ENCODE results near the gene CPEB4.

The CPEB4 gene

DNA sequence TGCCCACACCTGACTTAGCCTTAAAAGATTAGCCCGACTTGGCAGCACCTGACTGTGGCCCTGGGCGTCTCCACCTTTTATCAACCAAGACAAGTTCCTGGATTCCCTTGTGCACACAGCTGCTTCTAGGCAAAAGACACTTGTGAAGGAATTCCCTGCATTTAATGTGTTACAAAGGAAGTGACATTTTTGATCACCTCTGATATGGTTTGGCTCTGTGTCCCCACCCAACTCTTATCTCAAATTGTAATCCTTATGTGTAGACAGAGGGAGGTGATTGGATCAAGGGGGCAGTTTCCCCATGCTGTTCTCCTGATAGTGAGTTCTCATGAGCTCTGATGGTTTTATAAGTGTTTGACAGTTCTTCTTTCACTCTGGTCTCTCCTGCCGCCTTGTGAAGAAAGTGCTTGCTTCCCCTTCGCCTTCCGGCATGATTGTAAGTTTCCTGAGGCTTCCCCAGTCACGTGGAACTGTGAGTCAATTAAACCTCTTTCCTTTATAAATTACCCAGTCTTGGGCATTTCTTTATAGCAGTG, 2.6 kb upstream of the CPEB4 start:
- DNase-seq: no peak

DNA sequence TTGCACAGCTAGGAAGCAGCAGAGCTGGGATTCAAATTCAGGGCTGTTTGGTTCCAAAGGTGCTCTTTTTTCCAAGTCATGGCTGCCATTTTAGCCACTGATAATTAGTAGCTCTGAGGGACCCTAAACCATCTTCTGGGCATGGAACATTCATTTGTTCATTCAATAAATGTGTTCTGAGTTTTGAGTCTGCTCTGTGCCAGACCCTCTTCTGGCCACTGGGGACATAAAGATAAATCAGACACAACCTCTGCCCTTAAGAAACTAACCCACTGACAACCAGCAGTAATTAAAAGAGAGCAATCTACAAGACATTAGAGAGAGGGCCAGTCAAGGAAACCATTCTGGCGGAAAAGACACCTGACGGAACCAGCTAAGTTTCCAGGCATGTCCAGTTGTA, 2.0 kb upstream of the CPEB4 start:
- no peak for DNase-seq

DNA sequence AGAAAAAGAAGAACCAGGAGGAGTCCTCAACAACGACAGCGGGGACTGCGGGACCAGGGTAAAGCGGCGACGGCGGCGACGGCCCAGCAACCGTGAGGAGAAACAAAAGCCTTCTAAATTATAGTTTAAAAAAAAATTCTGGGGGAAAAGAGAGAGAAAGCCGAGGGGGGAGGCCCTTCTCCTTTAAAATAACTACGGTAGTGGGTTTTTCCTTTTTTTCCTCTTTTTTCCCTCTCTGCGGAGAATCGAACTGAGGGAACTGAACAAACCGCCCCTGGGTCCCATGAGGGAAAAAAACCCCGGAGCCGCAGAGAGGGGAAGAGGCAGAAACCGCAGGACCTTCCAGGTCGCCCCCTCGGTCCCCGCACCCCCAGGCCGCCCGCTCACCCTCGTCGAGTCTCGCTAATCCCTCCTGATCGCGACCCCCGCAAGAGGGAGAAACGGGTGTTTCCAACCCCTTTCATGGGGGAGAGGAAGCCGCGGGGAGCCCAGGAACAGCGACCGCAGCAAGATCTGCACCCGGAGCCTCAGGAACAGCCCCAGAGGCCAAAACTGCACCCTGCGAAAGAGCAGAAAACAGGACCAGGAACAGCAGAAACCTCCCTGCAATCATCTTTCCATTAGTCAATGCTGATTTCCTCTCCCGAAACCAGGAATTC, 453 bp downstream of the CPEB4 start:
- peak; percentile 62 for DNase-seq

DNA sequence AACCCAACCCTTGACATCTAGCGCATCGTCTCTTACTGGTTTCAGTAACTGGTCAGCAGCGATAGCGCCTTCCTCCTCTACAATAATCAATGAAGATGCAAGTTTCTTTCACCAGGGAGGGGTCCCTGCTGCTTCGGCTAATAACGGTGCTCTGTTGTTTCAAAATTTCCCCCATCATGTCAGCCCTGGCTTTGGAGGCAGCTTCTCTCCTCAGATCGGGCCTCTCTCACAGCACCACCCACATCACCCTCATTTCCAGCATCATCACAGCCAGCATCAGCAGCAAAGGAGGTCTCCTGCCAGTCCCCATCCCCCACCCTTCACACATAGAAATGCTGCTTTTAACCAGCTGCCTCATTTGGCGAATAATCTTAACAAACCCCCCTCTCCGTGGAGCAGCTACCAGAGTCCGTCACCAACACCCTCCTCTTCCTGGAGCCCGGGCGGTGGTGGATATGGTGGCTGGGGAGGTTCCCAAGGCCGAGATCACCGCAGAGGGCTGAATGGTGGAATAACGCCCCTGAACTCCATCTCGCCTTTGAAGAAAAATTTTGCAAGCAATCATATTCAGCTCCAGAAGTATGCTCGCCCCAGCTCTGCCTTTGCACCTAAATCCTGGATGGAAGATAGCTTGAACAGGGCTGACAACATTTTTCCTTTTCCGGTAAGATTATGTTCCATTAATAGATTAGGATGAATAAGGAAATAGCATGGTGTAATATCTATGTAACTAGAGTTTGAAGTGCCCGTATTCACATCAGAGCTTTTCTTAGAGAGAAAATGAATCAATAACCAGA, 2.2 kb downstream of the CPEB4 start:
- peak; percentile 69 for DNase-seq

DNA sequence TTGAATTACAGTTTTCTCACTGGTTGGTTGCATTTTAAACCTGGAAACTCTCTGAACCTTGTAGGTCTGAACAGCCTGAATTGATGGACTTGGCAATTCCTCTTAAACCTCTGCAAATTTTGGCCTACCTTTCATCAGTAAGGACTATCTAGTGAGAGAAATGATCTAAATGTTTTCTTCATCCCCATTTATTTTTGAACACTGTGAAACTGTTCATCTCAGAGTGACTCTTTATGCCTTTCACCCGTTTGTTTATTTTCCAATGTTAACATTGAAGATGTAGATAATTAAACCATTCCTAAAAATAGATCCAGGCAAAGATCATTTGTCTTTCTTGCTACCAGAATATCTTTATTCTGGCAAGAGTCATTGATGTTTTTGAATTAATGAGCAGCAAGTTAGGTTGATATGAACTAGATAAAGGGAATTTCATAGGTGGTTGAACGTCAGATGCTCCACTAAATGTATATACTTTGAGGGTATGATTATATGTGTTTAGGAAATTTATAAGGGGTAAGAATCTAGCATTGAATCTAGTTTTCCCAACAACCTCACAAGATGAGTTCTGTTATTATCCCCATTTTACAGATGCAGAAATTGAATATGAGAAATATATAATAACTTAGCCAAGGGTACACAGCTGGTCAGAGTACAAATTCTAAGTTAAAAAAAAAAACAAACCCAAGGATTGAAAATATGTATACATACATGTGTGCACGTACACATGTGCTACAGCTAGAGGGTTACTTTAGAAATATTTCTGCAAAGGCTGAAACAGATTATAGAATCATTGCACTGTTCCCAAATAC, 3.4 kb downstream of the CPEB4 start:
- peak; percentile 20 for DNase-seq

DNA sequence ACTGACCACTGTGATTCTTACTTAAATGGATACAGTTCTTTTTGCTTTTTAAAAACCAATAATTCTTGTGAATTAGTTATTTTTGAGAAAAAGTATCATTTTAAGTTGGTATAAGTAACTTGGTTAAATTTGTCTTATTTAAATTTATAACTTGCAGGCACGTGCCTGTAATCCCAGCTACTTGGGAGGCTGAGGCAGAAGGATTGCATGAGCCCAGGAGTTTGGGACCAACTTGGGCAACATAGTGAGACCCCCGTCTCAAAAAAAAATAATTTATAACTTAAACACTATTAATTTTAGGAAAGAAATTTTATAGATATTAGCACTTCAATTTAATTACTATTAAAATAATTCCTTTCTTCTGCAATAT, 5.0 kb downstream of the CPEB4 start:
- no peak for DNase-seq

DNA sequence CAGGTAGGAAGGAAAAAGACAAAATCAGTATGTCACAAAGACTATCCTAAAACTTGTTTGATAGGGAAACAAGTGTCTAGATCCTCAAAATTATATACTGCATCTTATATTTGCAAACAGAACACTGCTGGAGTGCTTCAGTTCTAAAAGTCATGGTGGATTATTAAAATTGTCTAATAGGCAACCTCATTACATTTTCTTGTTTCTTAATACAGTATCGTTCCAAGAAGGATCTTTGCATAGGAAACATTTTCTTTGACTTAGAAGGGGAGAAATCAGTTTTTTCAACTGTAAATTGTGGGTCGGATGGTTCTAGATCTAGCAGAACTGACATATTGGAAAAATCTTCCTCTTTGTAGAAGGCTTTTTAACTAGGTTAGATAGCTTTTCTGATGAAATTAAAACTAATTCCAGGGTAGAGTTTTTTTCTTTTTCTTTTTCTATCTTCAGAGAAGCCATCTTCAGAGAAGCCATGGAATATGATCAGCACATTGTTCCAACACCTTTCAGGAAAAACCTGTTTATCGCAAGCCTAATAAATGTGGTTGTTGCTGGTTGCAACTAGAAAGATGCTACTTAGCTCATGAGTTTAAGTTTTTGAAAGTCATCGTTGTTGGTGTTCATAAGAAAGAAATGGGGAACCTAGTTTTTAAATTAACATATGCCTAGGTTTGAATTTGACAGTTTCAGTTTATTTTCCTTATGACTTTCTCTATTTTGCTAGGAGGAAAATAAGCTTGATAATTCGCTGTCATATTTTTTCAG, 7.4 kb downstream of the CPEB4 start:
- no peak for DNase-seq

DNA sequence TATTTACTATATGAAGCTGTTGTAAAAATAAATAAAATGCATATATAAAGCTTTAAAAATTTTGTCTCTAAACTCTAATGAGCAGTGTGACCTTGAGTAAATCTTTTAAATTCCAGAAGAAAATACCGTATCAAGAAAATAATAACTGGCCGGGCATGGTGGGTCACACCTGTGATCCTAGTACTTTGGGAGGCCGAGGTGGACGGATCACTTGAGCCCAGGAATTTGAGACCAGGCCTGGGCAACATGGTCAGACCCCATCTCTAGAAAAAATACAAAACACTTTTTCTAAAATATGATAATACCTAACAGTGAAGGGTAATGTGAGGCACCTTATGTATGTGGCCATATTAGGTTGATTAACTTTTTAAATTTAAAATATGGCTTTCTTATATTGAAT, 8.5 kb downstream of the CPEB4 start:
- no peak for DNase-seq

DNA sequence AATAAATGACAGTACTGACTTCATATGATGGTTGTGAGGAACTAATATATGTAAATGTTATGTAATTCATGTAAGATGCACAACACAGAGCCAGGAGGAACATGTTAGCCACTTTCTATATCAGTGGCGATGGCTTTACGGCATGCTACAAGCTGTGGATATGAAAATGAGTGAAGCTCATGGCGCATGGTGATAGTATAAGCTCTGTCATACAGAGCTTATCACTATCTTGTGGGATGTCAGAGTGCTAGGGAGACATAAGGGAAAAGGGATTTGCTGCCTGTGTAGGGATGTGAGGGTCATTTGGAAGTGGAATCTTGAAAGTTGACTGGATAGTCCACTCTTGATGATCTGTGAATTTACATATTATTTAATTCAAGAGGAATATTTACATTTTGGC, 13.6 kb downstream of the CPEB4 start:
- no peak for DNase-seq

DNA sequence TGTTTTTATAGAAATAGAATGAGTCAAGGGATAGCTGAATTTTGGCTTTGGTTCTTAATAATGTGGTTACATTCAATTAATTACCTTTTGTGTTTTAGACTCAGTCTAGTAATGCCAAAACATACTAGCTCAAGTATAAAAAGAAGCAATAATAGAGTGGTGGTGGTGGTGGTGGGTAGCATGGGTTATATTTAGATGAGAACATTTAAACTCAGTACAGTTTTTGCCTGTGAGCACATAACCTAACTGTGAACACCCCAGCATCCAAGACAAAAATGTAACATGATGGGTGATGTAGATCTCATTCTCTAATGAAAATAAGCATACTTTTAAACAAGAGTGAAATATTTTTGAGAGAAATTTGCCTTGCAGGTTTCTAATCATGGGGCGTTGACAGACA, 14.2 kb downstream of the CPEB4 start:
- no peak for DNase-seq

DNA sequence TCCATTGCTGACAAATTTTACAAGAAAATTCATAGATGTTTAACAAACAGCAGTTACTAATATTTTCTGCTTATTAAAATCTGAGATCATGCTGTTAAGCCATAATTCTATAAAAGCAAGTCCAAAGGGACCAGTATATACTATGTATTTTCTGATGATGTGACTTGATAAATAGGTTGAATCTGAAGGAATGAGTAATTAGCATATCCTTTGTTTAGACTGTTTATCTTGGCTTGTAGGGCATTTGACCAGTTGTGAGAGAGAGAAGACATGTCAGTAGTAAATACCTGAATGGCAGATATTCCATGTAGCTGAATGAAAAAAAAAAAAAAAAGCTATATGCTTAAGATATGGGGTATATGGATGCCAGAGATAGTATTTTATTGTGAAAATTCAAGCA, 14.6 kb downstream of the CPEB4 start:
- peak; percentile 20 for DNase-seq

DNA sequence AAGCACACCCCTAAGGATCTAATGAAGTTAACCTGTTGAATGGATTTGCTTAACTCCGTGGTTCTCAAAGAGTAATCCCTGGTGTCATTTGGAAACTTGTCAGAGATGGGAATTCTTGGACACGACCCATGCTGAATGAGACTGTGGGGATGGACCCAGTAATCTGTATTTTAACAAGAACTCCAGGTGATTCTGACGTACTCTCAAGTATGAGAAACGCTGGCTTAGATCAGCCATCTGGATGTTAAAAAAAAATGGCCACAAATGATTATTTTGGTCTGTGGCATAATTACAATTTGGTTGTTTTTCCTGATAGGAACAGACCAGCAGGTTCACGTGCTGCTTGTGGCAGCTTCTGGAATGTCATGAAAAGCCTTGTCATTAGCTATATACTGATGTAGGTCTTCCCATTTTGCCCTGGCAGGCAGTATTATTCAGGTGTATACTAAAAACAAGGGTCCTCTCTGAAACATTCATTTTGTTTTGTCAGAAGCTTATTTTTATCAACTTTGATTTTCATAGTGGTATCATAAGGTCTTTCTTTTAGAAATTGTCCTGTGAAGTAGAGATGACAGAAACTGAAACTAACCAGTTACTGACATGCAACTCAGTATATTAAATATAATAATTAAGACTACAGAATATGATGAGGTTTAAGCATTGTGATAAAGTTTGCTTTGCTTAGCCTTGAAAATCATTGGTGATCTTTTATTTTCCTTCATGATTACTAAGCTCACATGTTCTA, 15.4 kb downstream of the CPEB4 start:
- no peak for DNase-seq

DNA sequence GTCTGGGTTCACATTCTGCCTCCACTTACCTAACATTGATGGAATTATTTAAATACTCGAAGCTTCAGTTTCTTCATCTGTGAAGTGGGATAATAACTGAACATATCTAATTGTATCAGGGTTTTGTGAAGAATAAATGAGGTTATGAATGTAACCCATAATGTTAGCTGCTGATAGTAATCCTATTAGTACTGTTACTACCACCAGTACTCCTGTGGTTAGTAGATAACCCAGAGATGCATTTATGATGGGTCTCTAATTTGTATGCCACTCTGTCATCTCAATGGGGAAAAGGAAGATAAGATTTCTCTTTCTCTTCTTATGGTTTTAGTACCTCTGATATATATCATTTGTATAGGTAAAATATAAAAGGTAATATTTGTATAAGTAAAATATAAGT, 16.0 kb downstream of the CPEB4 start:
- DNase-seq: no peak

DNA sequence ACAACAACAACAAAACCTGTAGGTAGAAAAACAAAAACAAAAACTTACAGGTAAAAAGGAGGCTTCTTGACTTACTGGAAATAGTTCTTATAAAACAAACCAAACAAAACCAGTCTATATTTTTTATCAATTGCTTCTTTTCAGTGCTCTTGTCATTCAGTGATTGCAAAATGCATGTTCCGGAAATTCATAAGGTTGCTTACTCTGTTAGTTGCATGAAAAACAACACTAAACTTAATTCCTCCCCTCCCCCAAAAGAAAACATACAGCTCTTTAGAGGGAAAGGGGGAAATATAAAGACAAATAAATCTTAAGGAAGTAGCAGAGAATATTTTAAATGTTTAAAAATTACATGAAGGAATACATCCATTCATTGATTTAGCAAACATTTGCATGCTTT, 19.1 kb downstream of the CPEB4 start:
- no peak for DNase-seq

DNA sequence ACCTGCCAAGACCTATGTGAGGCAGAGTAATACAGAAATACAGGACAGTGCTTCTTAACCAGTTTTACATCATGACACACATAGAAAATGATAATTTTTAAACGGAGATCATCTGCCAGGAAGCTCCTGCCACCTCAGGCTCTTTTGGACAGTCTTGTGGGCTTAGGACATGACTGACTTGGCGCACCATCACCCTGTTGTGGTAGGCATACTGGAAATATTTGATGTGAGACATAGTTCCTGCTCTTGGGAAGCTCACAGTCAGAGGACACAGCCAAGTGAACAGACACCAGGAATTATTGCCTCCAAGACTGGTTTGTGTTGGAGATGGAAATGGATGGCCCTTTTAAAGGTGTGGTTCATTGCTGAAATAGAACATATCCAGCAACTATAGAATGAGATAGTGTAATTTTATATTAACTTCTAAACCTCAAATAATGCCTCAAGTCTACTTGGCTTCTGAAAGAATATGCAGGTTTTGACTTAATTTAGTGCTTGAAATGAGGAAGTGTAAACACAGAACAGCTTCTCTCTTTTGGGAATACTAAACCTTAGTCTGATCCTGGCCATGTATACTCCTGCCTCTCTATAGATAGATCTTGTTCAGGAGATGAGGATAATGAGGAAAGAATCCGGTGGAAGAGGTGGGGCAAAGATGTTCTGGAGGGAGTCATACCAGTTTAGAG, 19.7 kb downstream of the CPEB4 start:
- DNase-seq: no peak

DNA sequence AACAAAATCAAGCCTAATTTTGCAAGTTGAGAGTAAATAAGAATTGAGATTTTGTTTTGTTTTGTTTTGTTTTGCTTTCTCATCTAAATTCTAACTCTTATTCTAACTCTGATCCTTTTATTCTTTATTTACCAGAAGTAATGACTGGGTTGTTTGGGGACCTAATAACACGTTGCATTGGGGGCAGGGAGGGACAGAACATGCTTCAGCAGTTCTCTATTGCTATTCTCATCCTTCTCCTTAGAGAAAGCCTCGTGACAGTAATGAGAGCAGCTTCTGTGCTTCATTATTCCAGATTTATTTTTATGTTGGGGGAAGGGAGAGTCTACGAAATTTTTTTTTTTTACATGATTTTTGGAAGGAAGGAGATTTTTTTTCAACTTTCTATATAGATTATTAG, 21.1 kb downstream of the CPEB4 start:
- DNase-seq: peak; percentile 14

DNA sequence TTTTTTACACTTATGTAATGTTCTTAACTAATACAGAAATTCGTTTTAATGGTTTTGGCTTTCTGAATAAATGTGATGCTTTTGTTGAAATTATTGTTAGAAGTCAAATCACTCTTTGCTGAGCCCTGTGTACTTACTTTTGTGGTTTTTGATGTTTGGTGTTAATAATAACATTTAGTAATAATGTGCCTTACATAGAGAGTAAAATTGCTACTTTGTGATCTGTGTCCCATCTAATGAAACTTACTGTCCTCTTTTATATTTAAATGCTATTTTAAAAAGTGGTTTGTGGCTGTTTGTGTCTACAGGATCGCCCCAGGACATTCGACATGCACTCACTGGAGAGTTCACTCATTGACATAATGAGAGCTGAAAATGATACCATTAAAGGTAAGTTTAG, 22.1 kb downstream of the CPEB4 start:
- DNase-seq: no peak

DNA sequence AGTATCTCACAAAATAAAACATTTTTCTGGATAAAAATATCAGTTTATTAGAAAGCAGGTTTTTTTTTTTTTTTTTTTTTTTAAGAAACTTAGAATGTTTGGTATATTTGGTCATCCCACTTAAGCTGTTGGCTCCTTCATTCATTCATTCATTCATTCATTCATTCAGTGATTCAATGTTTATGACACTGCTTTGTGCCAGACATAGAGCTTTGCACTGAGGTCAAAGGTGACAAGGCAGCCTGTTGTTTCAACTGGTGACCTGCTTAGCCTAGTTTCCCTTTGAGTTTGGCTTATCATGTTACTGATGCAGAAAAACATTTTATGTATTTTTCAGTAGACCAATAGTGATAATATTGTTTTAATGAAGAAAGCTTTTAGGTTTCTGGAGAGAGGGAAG, 23.5 kb downstream of the CPEB4 start:
- no peak for DNase-seq

DNA sequence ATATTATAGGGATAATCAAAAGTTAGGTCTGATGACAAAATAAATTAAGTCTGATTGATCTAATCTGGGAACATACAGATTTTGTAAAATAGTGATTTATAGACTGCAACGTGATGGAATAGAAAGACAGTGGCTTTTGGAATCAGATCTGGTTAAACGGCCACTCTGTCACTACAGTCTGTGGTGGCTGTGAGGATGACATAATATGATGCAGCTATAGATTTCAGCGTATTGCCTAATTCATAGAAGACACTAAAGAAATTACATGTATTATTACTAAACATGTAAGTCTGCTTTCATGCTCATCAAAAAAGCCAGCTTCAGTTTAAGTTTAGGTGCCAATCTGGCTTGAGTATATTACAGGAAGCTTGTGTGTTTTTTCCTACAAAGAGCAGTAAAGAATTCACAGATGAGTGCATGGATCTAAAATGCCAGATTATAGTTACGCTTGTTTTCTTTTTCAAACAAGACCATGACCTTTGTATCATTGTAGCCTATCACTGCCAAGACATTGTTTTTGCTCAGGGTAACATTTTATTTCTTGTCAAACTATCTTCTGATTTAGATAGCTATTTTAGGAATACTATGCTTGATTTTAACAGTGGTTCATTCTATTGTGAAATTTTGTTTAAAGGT, 25.7 kb downstream of the CPEB4 start:
- no peak for DNase-seq

DNA sequence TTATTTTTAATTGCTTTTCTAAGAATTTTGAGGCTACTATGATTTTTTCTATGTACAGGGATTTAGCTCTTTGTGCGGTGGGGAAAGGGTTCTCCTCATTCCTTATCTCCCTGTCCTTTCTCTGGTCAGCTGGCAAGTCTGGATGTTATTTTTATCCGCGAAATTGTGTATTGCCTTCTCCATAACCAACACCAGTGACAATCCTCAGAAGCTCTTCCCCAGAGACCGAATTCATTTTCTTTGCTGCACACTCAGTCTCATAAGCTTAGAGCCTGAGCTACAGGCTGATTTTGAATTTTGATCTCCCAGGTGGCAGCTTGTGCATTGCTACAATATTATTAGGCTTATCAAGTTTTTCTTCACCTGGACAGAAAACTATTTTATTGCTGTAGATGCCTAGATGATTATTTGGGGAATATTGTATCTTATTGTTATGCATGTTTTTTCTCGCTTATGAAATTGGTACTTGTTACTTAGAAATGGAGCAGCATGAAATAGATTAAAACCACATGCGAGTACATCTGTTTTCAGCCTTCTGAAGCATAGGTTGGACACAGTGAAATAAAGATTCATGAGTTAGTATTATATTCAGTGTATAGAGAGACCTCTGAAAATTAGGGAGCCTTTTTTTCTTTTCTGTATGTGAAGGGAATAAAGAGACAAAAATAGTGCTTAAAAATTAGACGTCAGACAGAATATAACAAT, 27.3 kb downstream of the CPEB4 start:
- DNase-seq: no peak
